Posterior vena cava (tissue), 2 donors: ENCODE results near the gene ESRRA. TPM values are rescaled to one million over a fixed set of nuclear protein-coding genes. Genes with fewer than 3 reads are reported as not detected.

Experiments
- microRNA-seq, 2 donors: library from miRNA; unstranded; fragments of <30 nt; microRNA quantifications; one replicate each; pipeline ENCODE4 v1.2.0, GENCODE V29; 2020 to 2021; ENCODE audit warnings: borderline microRNAs expressed in 2 of 2
- total RNA-seq, 2 donors: library from RNA; stranded (reverse); fragmentation: NEBNext Ultra II Directional; extraction: Animal tissue kit (Norgen Biotek cat#: 25700); gene quantifications; one replicate each; pipeline ENCODE4 v1.2.1, GENCODE V29; 2021
- donor health status: DM: yes; HTN: yes; CAD: no.
- donor health status: DM: yes; HTN: yes; CAD: no.

Gene ESRRA
- total RNA-seq, 2 donors from 2014 or later = 33.5 to 41.2 TPM

Small RNA genes lying within 50 kb of the gene (microRNA-seq; reads per million reads assigned to microRNA genes)
- gene MIR7155 = 0 to 1.0 reads per million in 2 donors

Other genes with a start within 250 kb of the ESRRA start
- gene MACROD1, start 139.4 kb upstream of the ESRRA start, total RNA-seq = 10 to 100 TPM; 15.9 to 16.8 TPM
- gene STIP1, start 119.4 kb upstream of the ESRRA start, total RNA-seq = 10 to 100 TPM; 74.3 to 87.3 TPM
- 10 to 100 TPM; 30.3 to 44.0 TPM for gene FERMT3, start 98.8 kb upstream of the ESRRA start, total RNA-seq
- 10 to 100 TPM; 19.9 to 21.9 TPM for gene TRPT1, start 79.3 kb upstream of the ESRRA start, total RNA-seq
- 10 to 100 TPM; 35.8 to 41.1 TPM for gene NUDT22, start 79.2 kb upstream of the ESRRA start, total RNA-seq
- gene DNAJC4, start 75.0 kb upstream of the ESRRA start, total RNA-seq = 10 to 100 TPM; 16.1 to 21.3 TPM
- gene VEGFB, start 70.9 kb upstream of the ESRRA start, total RNA-seq = 100 to 1,000 TPM; 163 to 190 TPM
- gene FKBP2, start 64.4 kb upstream of the ESRRA start, total RNA-seq = 10 to 100 TPM; 50.6 to 56.7 TPM
- 100 to 1,000 TPM; 102 to 190 TPM for gene PPP1R14B, start 58.6 kb upstream of the ESRRA start, total RNA-seq
- gene PLCB3, start 54.0 kb upstream of the ESRRA start, total RNA-seq = 10 to 100 TPM; 26.1 to 28.3 TPM
- 10 to 100 TPM; 49.6 to 57.3 TPM for gene BAD, start 20.9 kb upstream of the ESRRA start, total RNA-seq
- 10 to 100 TPM; 23.2 to 27.5 TPM for gene GPR137, start 19.7 kb upstream of the ESRRA start, total RNA-seq
- not detected for gene KCNK4, start 14.2 kb upstream of the ESRRA start, total RNA-seq
- gene CATSPERZ, start 5.2 kb upstream of the ESRRA start, total RNA-seq = 1 to 10 TPM in 1 of 2 donors, not detected in 1; 1.4 TPM
- gene TRMT112, start 12.0 kb downstream of the ESRRA start, total RNA-seq = 100 to 1,000 TPM; 107 to 119 TPM
- 10 to 100 TPM; 82.7 to 98.6 TPM for gene PRDX5, start 12.6 kb downstream of the ESRRA start, total RNA-seq
- 1 to 10 TPM; 7.0 to 9.5 TPM for gene CCDC88B, start 34.7 kb downstream of the ESRRA start, total RNA-seq
- 10 to 100 TPM; 29.2 to 33.5 TPM for gene RPS6KA4, start 53.6 kb downstream of the ESRRA start, total RNA-seq